ENCODE measurements around the gene DLGAP1.

DNA sequence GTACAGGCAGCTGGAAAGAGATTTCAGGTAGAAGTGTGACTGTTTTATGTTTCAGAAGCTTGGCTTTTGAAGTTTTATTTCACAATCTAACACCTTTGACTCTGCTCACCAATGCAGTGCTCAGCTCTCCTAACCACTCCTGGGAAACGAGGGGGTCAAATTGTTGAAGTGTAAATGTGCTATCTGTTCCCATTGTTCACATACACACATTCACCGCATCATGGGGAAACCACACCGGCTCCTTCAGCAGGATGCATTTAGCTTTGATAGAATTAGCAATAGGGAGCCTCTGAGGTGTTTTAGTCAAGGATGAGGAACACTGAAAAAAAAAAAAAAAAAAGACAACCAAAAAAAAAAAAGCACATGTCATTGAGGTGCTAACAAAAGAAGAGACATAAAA is 13.4 kb upstream of the DLGAP1 start:
- TF ChIP-seq, protein P1, sequence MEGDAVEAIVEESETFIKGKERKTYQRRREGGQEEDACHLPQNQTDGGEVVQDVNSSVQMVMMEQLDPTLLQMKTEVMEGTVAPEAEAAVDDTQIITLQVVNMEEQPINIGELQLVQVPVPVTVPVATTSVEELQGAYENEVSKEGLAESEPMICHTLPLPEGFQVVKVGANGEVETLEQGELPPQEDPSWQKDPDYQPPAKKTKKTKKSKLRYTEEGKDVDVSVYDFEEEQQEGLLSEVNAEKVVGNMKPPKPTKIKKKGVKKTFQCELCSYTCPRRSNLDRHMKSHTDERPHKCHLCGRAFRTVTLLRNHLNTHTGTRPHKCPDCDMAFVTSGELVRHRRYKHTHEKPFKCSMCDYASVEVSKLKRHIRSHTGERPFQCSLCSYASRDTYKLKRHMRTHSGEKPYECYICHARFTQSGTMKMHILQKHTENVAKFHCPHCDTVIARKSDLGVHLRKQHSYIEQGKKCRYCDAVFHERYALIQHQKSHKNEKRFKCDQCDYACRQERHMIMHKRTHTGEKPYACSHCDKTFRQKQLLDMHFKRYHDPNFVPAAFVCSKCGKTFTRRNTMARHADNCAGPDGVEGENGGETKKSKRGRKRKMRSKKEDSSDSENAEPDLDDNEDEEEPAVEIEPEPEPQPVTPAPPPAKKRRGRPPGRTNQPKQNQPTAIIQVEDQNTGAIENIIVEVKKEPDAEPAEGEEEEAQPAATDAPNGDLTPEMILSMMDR (IDR thresholded peaks at IDR 0.05; ENCODE audit: insufficient read depth, low read length) = no peak
- TF ChIP-seq POLR2AphosphoS5 (IDR thresholded peaks at IDR 0.05; ENCODE audit: low read depth) = no peak
- TF ChIP-seq GABPA (IDR thresholded peaks at IDR 0.05; ENCODE audit: low read depth) = no peak

Data from HL-60 (cell line).